ENCODE measurements around the gene TK2. TPM values are rescaled to one million over a fixed set of nuclear protein-coding genes. Genes with fewer than 3 reads are reported as not detected.

TK2 gene
- total RNA-seq, 1 donor from 2014 or later = 36.1 TPM

DNA sequence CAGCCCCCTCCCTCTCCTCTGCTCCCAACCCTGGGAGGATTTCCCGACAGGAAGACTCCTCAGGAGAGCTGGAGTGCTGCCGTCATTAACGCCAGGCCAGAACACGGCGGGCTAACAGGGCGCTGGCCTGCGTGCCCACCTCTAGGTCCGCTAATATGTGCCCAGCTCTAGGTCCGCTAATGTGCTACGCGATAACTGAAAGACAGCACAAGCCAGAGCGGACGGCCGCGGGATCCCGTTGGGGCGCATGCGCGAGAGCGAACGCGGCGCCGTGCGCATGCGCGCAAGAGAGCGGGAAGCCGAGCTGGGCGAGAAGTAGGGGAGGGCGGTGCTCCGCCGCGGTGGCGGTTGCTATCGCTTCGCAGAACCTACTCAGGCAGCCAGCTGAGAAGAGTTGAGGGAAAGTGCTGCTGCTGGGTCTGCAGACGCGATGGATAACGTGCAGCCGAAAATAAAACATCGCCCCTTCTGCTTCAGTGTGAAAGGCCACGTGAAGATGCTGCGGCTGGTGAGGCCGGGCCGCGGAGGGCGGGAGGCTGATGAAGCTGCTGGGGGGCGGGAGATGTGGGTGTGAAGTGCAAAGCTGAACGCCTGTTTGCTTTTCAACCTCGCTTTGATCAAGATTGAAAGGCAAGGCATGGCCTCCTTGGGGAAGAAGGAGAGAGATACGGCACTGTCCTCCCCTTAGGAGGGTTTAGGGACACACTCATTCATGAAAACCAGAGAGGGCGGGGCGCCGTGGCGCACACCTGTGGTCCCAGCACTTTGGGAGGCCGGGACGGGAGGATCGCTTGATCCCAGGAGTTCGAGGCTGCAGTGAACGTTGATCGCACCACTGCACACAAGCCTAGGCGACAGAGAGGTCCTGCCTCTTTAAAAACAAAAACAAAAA lies 2.6 kb upstream of the TK2 start, which contains the start of gene CKLF:
Gene CKLF, plus strand, starts transcription at position 291 of the 892 bp plus-strand sequence. Its CDS starts 140 bp downstream, at position 431.
- Histone ChIP-seq H3K36me3 (peaks cover 6% of the 10 kb centered on the region), H3K27me3 (no peaks in the 10 kb centered on the region), H3K27ac (peak within 1 kb of the TSS; percentile 97), H3K9me3 (no peaks in the 10 kb centered on the region), H3K4me1 (peaks cover 50% of the 10 kb centered on the region), H3K4me3 (peak within 1 kb of the TSS; percentile 72)
- ATAC-seq (peak; percentile 84), DNase-seq (peak; percentile 95)
- intact Hi-C loops (cut with DNase I) = no loop called here
- TF ChIP-seq, protein P1, sequence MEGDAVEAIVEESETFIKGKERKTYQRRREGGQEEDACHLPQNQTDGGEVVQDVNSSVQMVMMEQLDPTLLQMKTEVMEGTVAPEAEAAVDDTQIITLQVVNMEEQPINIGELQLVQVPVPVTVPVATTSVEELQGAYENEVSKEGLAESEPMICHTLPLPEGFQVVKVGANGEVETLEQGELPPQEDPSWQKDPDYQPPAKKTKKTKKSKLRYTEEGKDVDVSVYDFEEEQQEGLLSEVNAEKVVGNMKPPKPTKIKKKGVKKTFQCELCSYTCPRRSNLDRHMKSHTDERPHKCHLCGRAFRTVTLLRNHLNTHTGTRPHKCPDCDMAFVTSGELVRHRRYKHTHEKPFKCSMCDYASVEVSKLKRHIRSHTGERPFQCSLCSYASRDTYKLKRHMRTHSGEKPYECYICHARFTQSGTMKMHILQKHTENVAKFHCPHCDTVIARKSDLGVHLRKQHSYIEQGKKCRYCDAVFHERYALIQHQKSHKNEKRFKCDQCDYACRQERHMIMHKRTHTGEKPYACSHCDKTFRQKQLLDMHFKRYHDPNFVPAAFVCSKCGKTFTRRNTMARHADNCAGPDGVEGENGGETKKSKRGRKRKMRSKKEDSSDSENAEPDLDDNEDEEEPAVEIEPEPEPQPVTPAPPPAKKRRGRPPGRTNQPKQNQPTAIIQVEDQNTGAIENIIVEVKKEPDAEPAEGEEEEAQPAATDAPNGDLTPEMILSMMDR (IDR thresholded peaks at IDR 0.05) = no peak

DNA sequence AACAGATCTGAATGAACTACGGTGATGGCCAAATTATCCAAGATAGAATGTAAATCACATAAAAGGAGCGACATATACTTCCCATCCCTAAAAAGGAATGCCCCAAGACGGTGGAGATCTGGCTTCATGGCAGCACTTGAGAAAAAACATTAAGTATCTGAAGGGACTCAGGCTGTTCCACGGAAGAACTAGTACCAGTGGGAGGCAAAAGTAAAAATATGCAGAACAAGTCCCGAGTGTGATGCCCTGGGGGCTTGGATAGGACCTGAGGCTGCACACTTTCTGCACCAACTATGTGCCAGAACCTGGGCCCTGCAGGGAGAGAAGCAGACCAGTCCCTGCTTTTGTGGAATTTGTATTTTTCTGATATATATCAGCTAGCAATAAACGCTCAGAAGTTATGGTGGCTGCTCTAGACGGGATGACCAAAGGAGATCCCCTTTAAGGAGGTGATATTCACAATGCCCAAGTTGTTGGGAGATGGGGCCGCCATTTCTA lies 1.9 kb upstream of the TK2 start:
- Histone ChIP-seq H3K36me3 (no peaks in the 10 kb centered on the region), H3K27ac (peak overlapping the region; percentile 97), H3K27me3 (no peaks in the 10 kb centered on the region), H3K9me3 (no peaks in the 10 kb centered on the region), H3K4me1 (peaks cover 50% of the 10 kb centered on the region), H3K4me3 (peak overlapping the region; percentile 72)
- no peak for DNase-seq
- ATAC-seq = no peak
- intact Hi-C loops (cut with DNase I) = no loop called here
- TF ChIP-seq, protein P1 (IDR thresholded peaks at IDR 0.05) = no peak

DNA sequence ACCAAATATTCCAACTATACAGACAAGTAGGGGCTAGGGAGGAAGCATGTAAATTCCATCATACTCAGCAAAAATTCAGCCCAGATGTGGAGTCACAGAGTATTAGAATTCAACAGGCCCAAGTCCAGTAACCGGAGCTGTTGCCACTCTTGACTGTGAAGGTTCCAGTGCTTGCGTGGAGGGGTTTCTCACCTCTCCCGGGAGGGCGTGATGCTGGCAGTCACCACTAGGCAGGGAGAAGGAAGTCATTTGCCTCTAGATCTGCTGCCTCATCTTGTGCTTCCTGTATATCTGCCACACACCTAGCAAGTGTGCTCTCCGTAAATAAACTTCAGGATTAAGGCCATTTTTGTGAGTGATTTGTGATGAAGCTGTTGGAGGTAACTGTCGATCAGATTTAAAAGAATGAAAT lies 1.4 kb upstream of the TK2 start:
- H3K9me3 ChIP-seq = no peaks in the 10 kb centered on the region
- ATAC-seq (peak; percentile 16), DNase-seq (no peak)
- H3K4me1 ChIP-seq = peaks cover 49% of the 10 kb centered on the region
- TF ChIP-seq, protein P1 (IDR thresholded peaks at IDR 0.05) = peak; percentile 23
- peak overlapping the region; percentile 97 for H3K27ac ChIP-seq
- peaks cover under 1% of the 10 kb centered on the region for H3K36me3 ChIP-seq
- intact Hi-C loops (cut with DNase I) = no loop called here
- peak overlapping the region; percentile 72 for H3K4me3 ChIP-seq
- no peaks in the 10 kb centered on the region for H3K27me3 ChIP-seq

DNA sequence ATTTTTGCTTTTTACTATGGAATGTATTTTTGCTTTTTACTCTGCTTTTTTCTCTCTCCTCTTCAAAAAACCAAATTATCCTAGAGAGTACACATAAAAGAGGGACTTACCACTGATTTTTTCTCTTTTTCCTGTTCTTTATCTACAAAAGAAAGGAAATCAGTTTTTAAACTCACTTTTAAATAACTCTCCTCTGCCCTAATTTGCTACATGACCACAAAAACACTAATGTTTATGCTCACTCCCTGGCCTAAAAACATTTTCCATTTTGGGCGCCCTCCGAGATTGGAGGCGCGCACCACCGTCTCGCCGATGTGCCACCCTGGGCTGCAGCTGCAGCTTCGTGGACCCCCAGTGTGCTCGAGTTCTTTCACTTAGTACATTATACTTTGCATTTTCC lies 1.1 kb downstream of the TK2 start:
- Histone ChIP-seq H3K4me3 (peak overlapping the region; percentile 75), H3K4me1 (peaks cover 42% of the 10 kb centered on the region), H3K27ac (peak overlapping the region; percentile 97), H3K9me3 (no peaks in the 10 kb centered on the region), H3K36me3 (peaks cover 6% of the 10 kb centered on the region), H3K27me3 (no peaks in the 10 kb centered on the region)
- no peak for DNase-seq
- intact Hi-C loops (cut with DNase I) = no loop called here
- TF ChIP-seq, protein P1 (IDR thresholded peaks at IDR 0.05) = no peak
- ATAC-seq = no peak

DNA sequence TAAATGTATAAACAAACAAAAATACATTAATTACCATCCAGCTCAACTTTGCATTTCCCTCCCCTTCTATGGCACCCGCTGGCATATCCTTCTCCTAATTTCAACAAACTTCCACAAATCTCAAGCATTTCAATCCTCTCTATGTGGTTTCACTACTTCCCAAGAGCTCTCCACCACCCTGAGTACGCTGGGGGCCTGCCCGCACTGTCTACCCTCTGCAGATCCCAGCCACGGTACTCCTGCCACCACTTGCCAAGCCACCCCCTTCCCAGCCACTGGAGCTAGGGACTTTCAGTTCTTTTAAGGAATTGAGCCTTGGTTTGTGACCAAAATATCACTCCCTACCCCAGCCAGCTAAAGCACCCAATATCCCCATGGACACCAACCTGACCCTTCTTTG lies 1.9 kb downstream of the TK2 start:
- Histone ChIP-seq H3K4me3 (no peak overlapping the region), H3K36me3 (peaks cover 6% of the 10 kb centered on the region), H3K4me1 (peaks cover 36% of the 10 kb centered on the region), H3K27me3 (no peaks in the 10 kb centered on the region), H3K9me3 (no peaks in the 10 kb centered on the region), H3K27ac (peak overlapping the region; percentile 97)
- intact Hi-C loops (cut with DNase I) = no loop called here
- ATAC-seq (no peak), DNase-seq (no peak)
- TF ChIP-seq, protein P1 (IDR thresholded peaks at IDR 0.05) = no peak
